Heart left ventricle (tissue), 13 donors: ENCODE results near the gene GNAQ.

Source experiments
- POLR2A ChIP-seq, 2 donors: fragments of 450-650 bp; IDR thresholded peaks; one replicate each; pipeline ENCODE4 v1.6.1; 2017; ENCODE audit warnings: antibody characterized with exemption in 2 of 2, mild to moderate bottlenecking in 2 of 2, moderate library complexity in 2 of 2
- TF ChIP-seq, protein P1 (sequence below), 12 donors: fragments of 200-600 bp; sonication (generic) in 4 of 12; IDR thresholded peaks; one replicate each; pipeline versions ENCODE4 v1.5.0 to v1.8.0; 2018 to 2022; ENCODE audit warnings: antibody characterized with exemption in 12 of 12, mild to moderate bottlenecking in 5 of 12
- donor health status: ischemic (EF 13 %, LVEDD 7.1; RV severe dilation, severe dysfunction).
- donor health status: DM: no; HTN: yes; CAD: no.
- donor health status: DM: no; HTN: no; CAD: no.
- donor health status: ischemic (EF 25% LVEDD 6.9; RV normal size, moderate dysfunction).
- donor health status: ischemic (EF 25% LVEDD 5.7; RV mildly dilated, moderate dysfunction).
- donor health status: ischemic (EF 35%, LVEDD 5.7; RV mildly dilated, moderate dysfunction).
- donor health status: nonischemic (EF 11% LVEDD 7.7; RV severe dilation, severe dysfunction).
- donor health status: DM: yes; HTN: yes; CAD: no.
- donor health status: PGD.
- donor health status: ischemic (EF 29% LVEDD 5.4; RV normal size, mild dysfunction).
- donor health status: nonischemic (EF 23%, LVEDD 6.1; RV moderate dilation, normal function).

DNA sequence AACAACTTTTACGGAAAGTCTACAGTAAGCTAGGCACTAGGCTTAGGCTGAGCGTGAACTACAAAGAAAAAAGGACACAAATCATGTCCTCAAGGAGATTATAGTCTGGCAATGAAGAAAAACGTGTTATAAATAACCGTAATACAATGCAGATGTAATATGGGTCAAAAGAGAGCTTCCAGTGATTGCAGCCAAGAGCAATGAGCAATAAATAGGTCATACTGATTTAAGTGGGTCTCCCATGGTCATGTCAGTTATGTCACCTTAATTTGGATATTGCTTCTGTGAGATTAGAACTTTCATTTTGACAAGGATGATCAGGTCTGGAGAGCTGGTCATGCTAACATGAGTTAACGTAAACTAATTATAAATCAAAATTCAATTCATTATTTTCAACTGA is 224.9 kb downstream of the GNAQ start:
- TF ChIP-seq, protein P1, sequence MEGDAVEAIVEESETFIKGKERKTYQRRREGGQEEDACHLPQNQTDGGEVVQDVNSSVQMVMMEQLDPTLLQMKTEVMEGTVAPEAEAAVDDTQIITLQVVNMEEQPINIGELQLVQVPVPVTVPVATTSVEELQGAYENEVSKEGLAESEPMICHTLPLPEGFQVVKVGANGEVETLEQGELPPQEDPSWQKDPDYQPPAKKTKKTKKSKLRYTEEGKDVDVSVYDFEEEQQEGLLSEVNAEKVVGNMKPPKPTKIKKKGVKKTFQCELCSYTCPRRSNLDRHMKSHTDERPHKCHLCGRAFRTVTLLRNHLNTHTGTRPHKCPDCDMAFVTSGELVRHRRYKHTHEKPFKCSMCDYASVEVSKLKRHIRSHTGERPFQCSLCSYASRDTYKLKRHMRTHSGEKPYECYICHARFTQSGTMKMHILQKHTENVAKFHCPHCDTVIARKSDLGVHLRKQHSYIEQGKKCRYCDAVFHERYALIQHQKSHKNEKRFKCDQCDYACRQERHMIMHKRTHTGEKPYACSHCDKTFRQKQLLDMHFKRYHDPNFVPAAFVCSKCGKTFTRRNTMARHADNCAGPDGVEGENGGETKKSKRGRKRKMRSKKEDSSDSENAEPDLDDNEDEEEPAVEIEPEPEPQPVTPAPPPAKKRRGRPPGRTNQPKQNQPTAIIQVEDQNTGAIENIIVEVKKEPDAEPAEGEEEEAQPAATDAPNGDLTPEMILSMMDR (IDR thresholded peaks at IDR 0.05) = no peak
- TF ChIP-seq POLR2A (IDR thresholded peaks at IDR 0.05) = no peak
